ENCODE data around the gene PAWR.

DNA sequence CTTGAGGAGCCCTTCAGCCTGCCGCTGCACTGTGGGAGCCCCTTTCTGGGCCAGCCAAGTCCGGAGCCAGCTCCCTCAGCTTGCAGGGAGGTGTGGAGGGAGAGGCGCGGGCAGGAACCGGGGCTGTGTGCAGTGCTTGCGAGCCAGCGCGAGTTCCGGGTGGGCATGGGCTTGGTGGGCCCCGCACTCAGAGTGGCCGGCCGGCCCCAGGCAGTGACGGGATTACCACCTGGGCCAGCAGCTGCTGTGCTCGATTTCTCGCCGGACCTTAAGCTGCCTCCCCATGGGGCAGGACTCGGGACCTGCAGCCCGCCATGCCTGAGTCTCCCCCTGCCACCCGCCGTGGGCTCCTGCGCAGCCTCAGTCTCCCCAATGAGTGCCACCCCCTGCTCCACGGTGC, 116.9 kb downstream of the PAWR start:
- TF ChIP-seq JUND (IDR thresholded peaks at IDR 0.05; ENCODE audit: low read depth, low read length) (no peak), CBX5 (IDR thresholded peaks at IDR 0.05; ENCODE audit: low read depth) (no peak)
- TF ChIP-seq, protein P1, sequence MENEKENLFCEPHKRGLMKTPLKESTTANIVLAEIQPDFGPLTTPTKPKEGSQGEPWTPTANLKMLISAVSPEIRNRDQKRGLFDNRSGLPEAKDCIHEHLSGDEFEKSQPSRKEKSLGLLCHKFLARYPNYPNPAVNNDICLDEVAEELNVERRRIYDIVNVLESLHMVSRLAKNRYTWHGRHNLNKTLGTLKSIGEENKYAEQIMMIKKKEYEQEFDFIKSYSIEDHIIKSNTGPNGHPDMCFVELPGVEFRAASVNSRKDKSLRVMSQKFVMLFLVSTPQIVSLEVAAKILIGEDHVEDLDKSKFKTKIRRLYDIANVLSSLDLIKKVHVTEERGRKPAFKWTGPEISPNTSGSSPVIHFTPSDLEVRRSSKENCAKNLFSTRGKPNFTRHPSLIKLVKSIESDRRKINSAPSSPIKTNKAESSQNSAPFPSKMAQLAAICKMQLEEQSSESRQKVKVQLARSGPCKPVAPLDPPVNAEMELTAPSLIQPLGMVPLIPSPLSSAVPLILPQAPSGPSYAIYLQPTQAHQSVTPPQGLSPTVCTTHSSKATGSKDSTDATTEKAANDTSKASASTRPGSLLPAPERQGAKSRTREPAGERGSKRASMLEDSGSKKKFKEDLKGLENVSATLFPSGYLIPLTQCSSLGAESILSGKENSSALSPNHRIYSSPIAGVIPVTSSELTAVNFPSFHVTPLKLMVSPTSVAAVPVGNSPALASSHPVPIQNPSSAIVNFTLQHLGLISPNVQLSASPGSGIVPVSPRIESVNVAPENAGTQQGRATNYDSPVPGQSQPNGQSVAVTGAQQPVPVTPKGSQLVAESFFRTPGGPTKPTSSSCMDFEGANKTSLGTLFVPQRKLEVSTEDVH (IDR thresholded peaks at IDR 0.05; ENCODE audit: low read depth, partially characterized antibody), result no peak
- TF ChIP-seq, protein P2, sequence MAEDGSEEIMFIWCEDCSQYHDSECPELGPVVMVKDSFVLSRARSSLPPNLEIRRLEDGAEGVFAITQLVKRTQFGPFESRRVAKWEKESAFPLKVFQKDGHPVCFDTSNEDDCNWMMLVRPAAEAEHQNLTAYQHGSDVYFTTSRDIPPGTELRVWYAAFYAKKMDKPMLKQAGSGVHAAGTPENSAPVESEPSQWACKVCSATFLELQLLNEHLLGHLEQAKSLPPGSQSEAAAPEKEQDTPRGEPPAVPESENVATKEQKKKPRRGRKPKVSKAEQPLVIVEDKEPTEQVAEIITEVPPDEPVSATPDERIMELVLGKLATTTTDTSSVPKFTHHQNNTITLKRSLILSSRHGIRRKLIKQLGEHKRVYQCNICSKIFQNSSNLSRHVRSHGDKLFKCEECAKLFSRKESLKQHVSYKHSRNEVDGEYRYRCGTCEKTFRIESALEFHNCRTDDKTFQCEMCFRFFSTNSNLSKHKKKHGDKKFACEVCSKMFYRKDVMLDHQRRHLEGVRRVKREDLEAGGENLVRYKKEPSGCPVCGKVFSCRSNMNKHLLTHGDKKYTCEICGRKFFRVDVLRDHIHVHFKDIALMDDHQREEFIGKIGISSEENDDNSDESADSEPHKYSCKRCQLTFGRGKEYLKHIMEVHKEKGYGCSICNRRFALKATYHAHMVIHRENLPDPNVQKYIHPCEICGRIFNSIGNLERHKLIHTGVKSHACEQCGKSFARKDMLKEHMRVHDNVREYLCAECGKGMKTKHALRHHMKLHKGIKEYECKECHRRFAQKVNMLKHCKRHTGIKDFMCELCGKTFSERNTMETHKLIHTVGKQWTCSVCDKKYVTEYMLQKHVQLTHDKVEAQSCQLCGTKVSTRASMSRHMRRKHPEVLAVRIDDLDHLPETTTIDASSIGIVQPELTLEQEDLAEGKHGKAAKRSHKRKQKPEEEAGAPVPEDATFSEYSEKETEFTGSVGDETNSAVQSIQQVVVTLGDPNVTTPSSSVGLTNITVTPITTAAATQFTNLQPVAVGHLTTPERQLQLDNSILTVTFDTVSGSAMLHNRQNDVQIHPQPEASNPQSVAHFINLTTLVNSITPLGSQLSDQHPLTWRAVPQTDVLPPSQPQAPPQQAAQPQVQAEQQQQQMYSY (CRISPR knock-in tag; IDR thresholded peaks at IDR 0.05), result no peak
- TF ChIP-seq, protein P3, sequence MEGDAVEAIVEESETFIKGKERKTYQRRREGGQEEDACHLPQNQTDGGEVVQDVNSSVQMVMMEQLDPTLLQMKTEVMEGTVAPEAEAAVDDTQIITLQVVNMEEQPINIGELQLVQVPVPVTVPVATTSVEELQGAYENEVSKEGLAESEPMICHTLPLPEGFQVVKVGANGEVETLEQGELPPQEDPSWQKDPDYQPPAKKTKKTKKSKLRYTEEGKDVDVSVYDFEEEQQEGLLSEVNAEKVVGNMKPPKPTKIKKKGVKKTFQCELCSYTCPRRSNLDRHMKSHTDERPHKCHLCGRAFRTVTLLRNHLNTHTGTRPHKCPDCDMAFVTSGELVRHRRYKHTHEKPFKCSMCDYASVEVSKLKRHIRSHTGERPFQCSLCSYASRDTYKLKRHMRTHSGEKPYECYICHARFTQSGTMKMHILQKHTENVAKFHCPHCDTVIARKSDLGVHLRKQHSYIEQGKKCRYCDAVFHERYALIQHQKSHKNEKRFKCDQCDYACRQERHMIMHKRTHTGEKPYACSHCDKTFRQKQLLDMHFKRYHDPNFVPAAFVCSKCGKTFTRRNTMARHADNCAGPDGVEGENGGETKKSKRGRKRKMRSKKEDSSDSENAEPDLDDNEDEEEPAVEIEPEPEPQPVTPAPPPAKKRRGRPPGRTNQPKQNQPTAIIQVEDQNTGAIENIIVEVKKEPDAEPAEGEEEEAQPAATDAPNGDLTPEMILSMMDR (IDR thresholded peaks at IDR 0.05 in 2 of 3, conservative IDR thresholded peaks at IDR 0.05 in 1 of 3; ENCODE audit: control insufficient read depth in 2 of 3, extremely low read depth in 1 of 3, insufficient read depth in 1 of 3, low read depth in 3 of 3, low read length in 3 of 3), result no peak
